Endodermal cell (in vitro differentiated cells): Measurements from ENCODE around the gene HMGCS2. TPM values are rescaled to one million over a fixed set of nuclear protein-coding genes. Genes with fewer than 3 reads are reported as not detected.

ENCODE experiments used
- DNase-seq: peaks from one replicate; pipeline ENCODE4 v3.0.0-alpha.2; 2017
- H3K27ac ChIP-seq: 2 replicates; pipeline ENCODE4 v1.5.1; 2013; ENCODE audit warnings: mild to moderate bottlenecking, low read depth, low read length, moderate library complexity
- H3K27me3 ChIP-seq: 2 replicates; pipeline ENCODE4 v1.6.1; 2013; ENCODE audit warnings: mild to moderate bottlenecking, low read length, moderate library complexity; ENCODE audit not compliant: insufficient read depth, control insufficient read depth, poor library complexity, severe bottlenecking
- H3K36me3 ChIP-seq: 2 replicates; pipeline ENCODE4 v1.7.0; 2013; ENCODE audit warnings: mild to moderate bottlenecking, low read length, moderate library complexity; ENCODE audit not compliant: control insufficient read depth, insufficient read depth
- H3K4me1 ChIP-seq: one replicate; pipeline ENCODE4 v1.7.0; 2013; ENCODE audit warnings: low read length; ENCODE audit not compliant: control insufficient read depth, insufficient read depth
- H3K4me3 ChIP-seq: 2 replicates; pipeline ENCODE4 v1.5.1; 2013; ENCODE audit warnings: mild to moderate bottlenecking, low read length, moderate library complexity
- H3K9ac ChIP-seq: 2 replicates; pipeline ENCODE4 v1.6.1; 2013; ENCODE audit warnings: mild to moderate bottlenecking, low read length, moderate library complexity; ENCODE audit not compliant: poor library complexity, severe bottlenecking; ENCODE audit errors: extremely low read depth
- H3K9me3 ChIP-seq: 2 replicates; pipeline ENCODE4 v1.6.1; 2013; ENCODE audit warnings: mild to moderate bottlenecking, low read length, moderate library complexity; ENCODE audit not compliant: control insufficient read depth
- H3K27ac Mint-ChIP-seq: 2 replicates; pipeline ENCODE4 v1.8.0; 2020; ENCODE audit warnings: mixed read lengths
- H3K27me3 Mint-ChIP-seq: 2 replicates; pipeline ENCODE4 v1.8.0; 2021; ENCODE audit warnings: mild to moderate bottlenecking, mixed read lengths; ENCODE audit not compliant: insufficient read depth
- H3K36me3 Mint-ChIP-seq: 2 replicates; pipeline ENCODE4 v1.8.0; 2020; ENCODE audit warnings: low read depth, mixed read lengths
- H3K4me1 Mint-ChIP-seq: 2 replicates; pipeline ENCODE4 v1.8.0; 2020; ENCODE audit warnings: mixed read lengths
- H3K4me3 Mint-ChIP-seq: 2 replicates; pipeline ENCODE4 v1.8.0; 2020; ENCODE audit warnings: mild to moderate bottlenecking, moderate library complexity, mixed read lengths
- H3K9me3 Mint-ChIP-seq: 2 replicates; pipeline ENCODE4 v1.8.0; 2020; ENCODE audit warnings: mild to moderate bottlenecking, mixed read lengths
- WGBS, 2 experiments: methylation state at CpG; one replicate each; pipeline versions ENCODE4 v1.1.5 to v1.1.7; 2013; ENCODE audit warnings: missing lambda C conversion rate in 2 of 2, mixed read lengths in 1 of 2; ENCODE audit not compliant: insufficient coverage in 1 of 2, insufficient read length in 1 of 2; 5-methylcytosine and 5-hydroxymethylcytosine counted together
- total RNA-seq, 2 donors: library from RNA; stranded (reverse); fragmentation: NEBNext Ultra II Directional in 1 of 2; extraction: Animal tissue kit (Norgen Biotek cat#: 25700) in 1 of 2; gene quantifications; 2 replicates in 1 of 2; 3 replicates in 1 of 2; pipeline ENCODE4 v1.2.1, GENCODE V29; 2021
- TF ChIP-seq, protein P1 (sequence below): fragments of 200-600 bp; sonication (generic); conservative IDR thresholded peaks from 2 replicates; pipeline ENCODE4 v1.5.0; 2021; ENCODE audit warnings: antibody characterized with exemption, mild to moderate bottlenecking

Gene HMGCS2
- total RNA-seq, 2 donors from 2014 or later: not detected

DNA sequence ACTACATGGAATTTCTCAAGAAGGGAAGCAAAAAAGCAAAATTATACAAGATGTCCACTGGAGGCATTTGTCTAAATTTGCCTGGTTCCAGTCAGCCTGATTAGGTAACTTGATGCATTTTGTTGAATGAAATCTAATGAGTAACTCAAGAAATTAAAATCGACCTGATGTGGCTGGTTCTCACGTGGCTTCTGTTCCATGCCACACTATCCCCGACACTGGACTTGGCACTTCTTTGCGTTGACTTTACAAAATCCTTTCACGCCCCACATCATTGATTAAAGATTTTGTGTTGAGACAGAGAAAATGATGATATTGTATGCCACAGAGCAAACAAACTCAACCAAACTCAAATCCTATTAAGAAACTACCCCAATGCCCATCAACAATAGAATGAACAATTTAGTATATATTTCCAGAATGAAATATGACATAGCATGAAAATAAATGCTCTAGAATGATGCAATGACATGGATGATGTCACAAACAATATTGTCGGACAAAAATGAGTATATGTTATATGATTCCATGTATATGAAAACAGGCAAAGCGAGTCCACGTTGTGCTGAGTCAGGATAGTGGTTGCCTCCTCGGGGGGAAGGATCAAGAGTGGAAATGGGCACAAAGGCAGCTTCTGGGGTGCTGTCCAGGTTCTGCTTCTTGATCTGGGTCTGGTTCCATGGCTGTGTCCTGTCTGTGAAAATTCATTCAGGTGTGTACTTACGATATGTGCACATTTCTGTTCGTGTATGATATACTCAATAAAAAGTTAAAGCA lies 12.9 kb upstream of the HMGCS2 start:
- Mint-ChIP-seq H3K9me3 (peaks cover 3% of the 10 kb centered on the region), H3K27ac (no peak overlapping the region), H3K4me3 (no peak overlapping the region), H3K27me3 (no peaks in the 10 kb centered on the region), H3K4me1 (peaks cover 23% of the 10 kb centered on the region), H3K36me3 (no peaks in the 10 kb centered on the region)
- 73 to 78% methylated on average over 4 to 11 of the region's 11 CpGs for WGBS, 2 experiments
- Histone ChIP-seq H3K27ac (no peak overlapping the region), H3K4me1 (peaks cover 16% of the 10 kb centered on the region), H3K36me3 (no peaks in the 10 kb centered on the region), H3K9me3 (no peaks in the 10 kb centered on the region), H3K9ac (no peak overlapping the region), H3K4me3 (no peak overlapping the region), H3K27me3 (no peaks in the 10 kb centered on the region)
- TF ChIP-seq, protein P1, sequence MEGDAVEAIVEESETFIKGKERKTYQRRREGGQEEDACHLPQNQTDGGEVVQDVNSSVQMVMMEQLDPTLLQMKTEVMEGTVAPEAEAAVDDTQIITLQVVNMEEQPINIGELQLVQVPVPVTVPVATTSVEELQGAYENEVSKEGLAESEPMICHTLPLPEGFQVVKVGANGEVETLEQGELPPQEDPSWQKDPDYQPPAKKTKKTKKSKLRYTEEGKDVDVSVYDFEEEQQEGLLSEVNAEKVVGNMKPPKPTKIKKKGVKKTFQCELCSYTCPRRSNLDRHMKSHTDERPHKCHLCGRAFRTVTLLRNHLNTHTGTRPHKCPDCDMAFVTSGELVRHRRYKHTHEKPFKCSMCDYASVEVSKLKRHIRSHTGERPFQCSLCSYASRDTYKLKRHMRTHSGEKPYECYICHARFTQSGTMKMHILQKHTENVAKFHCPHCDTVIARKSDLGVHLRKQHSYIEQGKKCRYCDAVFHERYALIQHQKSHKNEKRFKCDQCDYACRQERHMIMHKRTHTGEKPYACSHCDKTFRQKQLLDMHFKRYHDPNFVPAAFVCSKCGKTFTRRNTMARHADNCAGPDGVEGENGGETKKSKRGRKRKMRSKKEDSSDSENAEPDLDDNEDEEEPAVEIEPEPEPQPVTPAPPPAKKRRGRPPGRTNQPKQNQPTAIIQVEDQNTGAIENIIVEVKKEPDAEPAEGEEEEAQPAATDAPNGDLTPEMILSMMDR: no peak
- DNase-seq: no peak

- Histone ChIP-seq H3K4me3 (no peak overlapping the region), H3K27ac (no peak overlapping the region), H3K9ac (no peak overlapping the region), H3K27me3 (no peaks in the 10 kb centered on the region), H3K4me1 (peaks cover 20% of the 10 kb centered on the region), H3K9me3 (no peaks in the 10 kb centered on the region), H3K36me3 (no peaks in the 10 kb centered on the region)
- Mint-ChIP-seq H3K36me3 (no peaks in the 10 kb centered on the region), H3K27ac (no peak overlapping the region), H3K27me3 (no peaks in the 10 kb centered on the region), H3K4me3 (no peak overlapping the region), H3K4me1 (peaks cover 31% of the 10 kb centered on the region), H3K9me3 (no peaks in the 10 kb centered on the region)
- no peak for DNase-seq
- 78 to 87% methylated on average over 5 of the region's 5 CpGs for WGBS, 2 experiments
- TF ChIP-seq, protein P1: no peak
Observed at GRCh38 chr1:119779869-119780356, 11.2 kb upstream of the HMGCS2 start.

DNA sequence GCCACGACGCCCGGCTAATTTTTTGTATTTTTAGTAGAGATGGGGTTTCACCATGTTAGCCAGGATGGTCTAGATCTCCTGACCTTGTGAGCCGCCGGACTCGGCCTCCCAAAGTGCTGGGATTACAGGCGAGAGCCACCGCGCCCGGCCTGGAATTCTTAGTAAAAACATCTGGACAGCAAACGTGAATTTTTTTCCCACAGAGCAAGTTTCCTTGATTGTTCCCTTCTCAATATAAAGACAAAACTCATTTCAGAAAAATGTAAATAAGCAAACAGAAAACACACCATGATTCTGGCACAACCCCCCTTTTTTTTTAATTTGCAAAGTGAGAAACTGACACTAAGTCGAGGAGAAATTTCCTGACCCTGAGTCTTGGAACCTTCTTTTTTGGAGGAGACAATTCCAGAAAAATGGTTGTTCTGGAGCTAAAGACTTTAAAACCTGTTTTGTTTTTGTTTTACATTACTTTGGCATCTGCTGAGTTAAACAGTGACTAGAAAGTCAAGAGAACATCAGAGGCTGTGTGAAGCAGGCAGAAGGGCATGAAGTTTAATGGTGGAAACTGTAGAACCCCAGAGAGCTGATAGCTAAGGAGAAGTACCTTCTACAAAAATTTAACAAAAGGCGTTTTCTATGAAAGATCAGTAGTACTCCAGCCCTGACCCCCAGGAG lies 10.3 kb upstream of the HMGCS2 start:
- no peak for DNase-seq
- Histone ChIP-seq H3K27ac (no peak overlapping the region), H3K9me3 (no peaks in the 10 kb centered on the region), H3K4me3 (no peak overlapping the region), H3K9ac (no peak overlapping the region), H3K4me1 (peaks cover 26% of the 10 kb centered on the region), H3K27me3 (no peaks in the 10 kb centered on the region), H3K36me3 (no peaks in the 10 kb centered on the region)
- WGBS, 2 experiments: 95 to 98% methylated on average over 10 to 13 of the region's 13 CpGs
- H3K4me3 Mint-ChIP-seq: no peak overlapping the region
- peaks cover 40% of the 10 kb centered on the region for H3K4me1 Mint-ChIP-seq
- H3K27me3 Mint-ChIP-seq: no peaks in the 10 kb centered on the region
- TF ChIP-seq, protein P1: no peak
- no peaks in the 10 kb centered on the region for H3K9me3 Mint-ChIP-seq
- peak overlapping the region; percentile 5 for H3K27ac Mint-ChIP-seq
- no peaks in the 10 kb centered on the region for H3K36me3 Mint-ChIP-seq
